Tibial nerve (tissue), 4 donors: ENCODE data around the gene ADAMTS17. TPM values are rescaled to one million over a fixed set of nuclear protein-coding genes. Genes with fewer than 3 reads are reported as not detected.

Source experiments
- DNase-seq, 2 donors: peaks; one replicate each; pipeline ENCODE4 v3.0.0-alpha.2; 2019; ENCODE audit warnings: low spot score in 2 of 2
- H3K27ac ChIP-seq, 4 donors: fragments of 200-600 bp; sonication (generic) in 3 of 4; one replicate each; pipeline ENCODE4 v1.5.1; 2017 to 2019; ENCODE audit warnings: mild to moderate bottlenecking in 1 of 4
- H3K27me3 ChIP-seq, 2 donors: fragments of 200-600 bp; sonication (generic) in 1 of 2; one replicate each; pipeline versions ENCODE4 v1.5.1 to v1.6.0; 2017 to 2019
- H3K36me3 ChIP-seq, 3 donors: fragments of 200-600 bp; sonication (generic); one replicate each; pipeline ENCODE4 v1.5.1; 2018 to 2019
- H3K4me1 ChIP-seq, 4 donors: fragments of 200-600 bp; sonication (generic) in 3 of 4; one replicate each; pipeline ENCODE4 v1.5.1; 2017 to 2019
- H3K4me3 ChIP-seq, 4 donors: fragments of 200-600 bp; sonication (generic) in 3 of 4; one replicate each; pipeline ENCODE4 v1.5.1; 2017 to 2019; ENCODE audit warnings: mild to moderate bottlenecking in 1 of 4, moderate library complexity in 1 of 4
- H3K9me3 ChIP-seq, 4 donors: fragments of 200-600 bp; sonication (generic) in 3 of 4; one replicate each; pipeline ENCODE4 v1.5.1; 2017 to 2019
- EP300 ChIP-seq, 2 donors: sonication (generic); formaldehyde crosslinking; IDR thresholded peaks; one replicate each; pipeline ENCODE4 v1.6.1; 2017; ENCODE audit warnings: antibody characterized with exemption in 2 of 2, mild to moderate bottlenecking in 1 of 2
- POLR2A ChIP-seq, 2 donors: fragments of 450-650 bp; IDR thresholded peaks; one replicate each; pipeline ENCODE4 v1.6.1; 2017; ENCODE audit warnings: antibody characterized with exemption in 2 of 2, mild to moderate bottlenecking in 2 of 2, moderate library complexity in 2 of 2
- WGBS, 2 donors: methylation state at CpG; one replicate each; pipeline ENCODE4 v1.1.5; 2018; 5-methylcytosine and 5-hydroxymethylcytosine counted together
- total RNA-seq, 4 donors: library from RNA; depleted of rRNA; stranded (reverse); fragments of >200 nt; gene quantifications; one replicate each; pipeline ENCODE4 v1.1.0, GENCODE V29; 2016
- TF ChIP-seq, protein P1 (sequence below), 5 experiments: fragments of 200-600 bp in 3 of 5; fragments of 450-650 bp in 2 of 5; sonication (generic) in 3 of 5; IDR thresholded peaks; one replicate each; pipeline ENCODE4 v1.5.1; 2016 to 2019; ENCODE audit warnings: antibody characterized with exemption in 5 of 5, mild to moderate bottlenecking in 3 of 5, moderate library complexity in 2 of 5

ADAMTS17 gene
- total RNA-seq, 4 donors from 2014 or later: 0.66 to 5.5 (median 3.7) TPM

DNA sequence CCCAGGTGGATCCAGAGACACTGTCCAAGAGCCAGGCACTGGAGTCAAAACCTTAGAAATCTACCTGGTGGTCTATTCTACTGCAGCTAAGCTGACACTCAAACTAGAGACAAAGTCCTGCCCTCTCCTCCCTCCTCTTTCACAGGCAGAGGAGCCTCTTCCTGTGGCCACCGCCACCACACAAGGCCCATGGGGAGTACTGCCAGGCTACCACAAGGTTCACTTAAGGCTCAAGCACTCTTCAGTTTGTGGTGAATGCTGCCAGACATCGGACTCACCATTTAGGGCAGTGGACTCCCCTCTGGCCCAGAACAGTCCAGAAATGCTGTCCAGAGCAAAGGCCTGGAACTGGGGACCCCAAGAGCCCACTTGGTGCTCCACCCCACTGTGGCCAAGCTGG lies 160.9 kb downstream of the ADAMTS17 start:
- WGBS, 2 donors: 96 to 100% methylated on average over 2 of the region's 2 CpGs
- H3K27ac ChIP-seq: no peak overlapping the region

DNA sequence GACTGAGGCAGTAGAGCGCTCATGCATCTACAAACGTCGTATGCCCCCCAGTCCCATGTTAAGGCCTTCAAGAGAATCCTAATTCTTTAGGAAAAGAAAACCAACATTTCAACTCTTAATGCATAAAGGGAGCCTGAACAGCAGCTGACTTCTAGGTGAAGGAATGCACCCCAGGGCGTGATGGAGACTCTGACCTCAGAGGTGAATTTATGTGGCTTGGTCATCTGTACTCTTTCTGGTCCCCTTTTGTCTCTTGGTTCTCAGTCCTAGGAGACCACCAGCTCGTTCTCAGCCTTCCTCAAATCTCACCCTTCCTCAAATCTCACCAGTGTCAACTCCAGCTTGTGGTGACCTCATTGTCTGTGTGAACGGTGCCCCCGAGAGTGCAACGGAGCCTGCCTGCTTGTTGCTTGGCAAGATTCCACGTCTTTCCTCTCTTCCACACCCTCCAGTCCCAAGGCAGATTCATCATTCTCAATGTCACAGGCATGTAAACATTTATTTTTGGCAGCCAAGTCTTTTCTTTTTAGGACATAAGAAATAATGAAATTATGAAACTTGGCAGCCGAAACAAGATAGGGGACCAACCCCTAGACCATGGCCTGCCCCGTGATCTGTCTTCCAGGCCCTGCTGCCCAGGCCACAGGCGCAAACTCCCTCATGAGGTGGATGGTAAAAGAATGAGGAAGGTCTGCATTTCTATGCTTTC lies 166.2 kb downstream of the ADAMTS17 start:
- no peak overlapping the region for H3K4me3 ChIP-seq
- H3K27me3 ChIP-seq: no peaks in the 10 kb centered on the region
- peaks cover 0 to 40% (median 6%) of the 10 kb centered on the region in 4 donors for H3K9me3 ChIP-seq
- H3K27ac ChIP-seq: no peak overlapping the region
- no peak for DNase-seq
- TF ChIP-seq EP300 (IDR thresholded peaks at IDR 0.05) (no peak), POLR2A (IDR thresholded peaks at IDR 0.05) (no peak)
- TF ChIP-seq, protein P1, sequence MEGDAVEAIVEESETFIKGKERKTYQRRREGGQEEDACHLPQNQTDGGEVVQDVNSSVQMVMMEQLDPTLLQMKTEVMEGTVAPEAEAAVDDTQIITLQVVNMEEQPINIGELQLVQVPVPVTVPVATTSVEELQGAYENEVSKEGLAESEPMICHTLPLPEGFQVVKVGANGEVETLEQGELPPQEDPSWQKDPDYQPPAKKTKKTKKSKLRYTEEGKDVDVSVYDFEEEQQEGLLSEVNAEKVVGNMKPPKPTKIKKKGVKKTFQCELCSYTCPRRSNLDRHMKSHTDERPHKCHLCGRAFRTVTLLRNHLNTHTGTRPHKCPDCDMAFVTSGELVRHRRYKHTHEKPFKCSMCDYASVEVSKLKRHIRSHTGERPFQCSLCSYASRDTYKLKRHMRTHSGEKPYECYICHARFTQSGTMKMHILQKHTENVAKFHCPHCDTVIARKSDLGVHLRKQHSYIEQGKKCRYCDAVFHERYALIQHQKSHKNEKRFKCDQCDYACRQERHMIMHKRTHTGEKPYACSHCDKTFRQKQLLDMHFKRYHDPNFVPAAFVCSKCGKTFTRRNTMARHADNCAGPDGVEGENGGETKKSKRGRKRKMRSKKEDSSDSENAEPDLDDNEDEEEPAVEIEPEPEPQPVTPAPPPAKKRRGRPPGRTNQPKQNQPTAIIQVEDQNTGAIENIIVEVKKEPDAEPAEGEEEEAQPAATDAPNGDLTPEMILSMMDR (IDR thresholded peaks at IDR 0.05): no peak
- H3K36me3 ChIP-seq: no peaks in the 10 kb centered on the region
- H3K4me1 ChIP-seq: no peaks in the 10 kb centered on the region
- WGBS, 2 donors: 57 to 61% methylated on average over 12 of the region's 12 CpGs

More for the DNA sequence above, 160.9 kb downstream of the ADAMTS17 start:
- DNase-seq: no peak
- no peaks in the 10 kb centered on the region for H3K27me3 ChIP-seq
- TF ChIP-seq POLR2A (IDR thresholded peaks at IDR 0.05): no peak
- no peak for TF ChIP-seq EP300 (IDR thresholded peaks at IDR 0.05)
- TF ChIP-seq, protein P1 (IDR thresholded peaks at IDR 0.05): no peak
- H3K4me3 ChIP-seq: no peak overlapping the region
- H3K4me1 ChIP-seq: no peaks in the 10 kb centered on the region
- H3K9me3 ChIP-seq: peaks cover 0 to 18% (median 0%) of the 10 kb centered on the region in 4 donors
- no peaks in the 10 kb centered on the region for H3K36me3 ChIP-seq

- no peak for DNase-seq
- Histone ChIP-seq H3K27ac (no peak overlapping the region), H3K9me3 (peaks cover 0 to 40% (median 6%) of the 10 kb centered on the region in 4 donors), H3K4me1 (peaks cover 0 to 6% (median 0%) of the 10 kb centered on the region in 4 donors), H3K4me3 (no peak overlapping the region), H3K36me3 (no peaks in the 10 kb centered on the region), H3K27me3 (no peaks in the 10 kb centered on the region)
- TF ChIP-seq, protein P1 (IDR thresholded peaks at IDR 0.05): no peak
- TF ChIP-seq POLR2A (IDR thresholded peaks at IDR 0.05) (no peak), EP300 (IDR thresholded peaks at IDR 0.05) (no peak)
- 93 to 98% methylated on average over 3 of the region's 3 CpGs for WGBS, 2 donors
These were observed 166.9 kb downstream of the ADAMTS17 start for GRCh38 chr15:100174904-100175275.

DNA sequence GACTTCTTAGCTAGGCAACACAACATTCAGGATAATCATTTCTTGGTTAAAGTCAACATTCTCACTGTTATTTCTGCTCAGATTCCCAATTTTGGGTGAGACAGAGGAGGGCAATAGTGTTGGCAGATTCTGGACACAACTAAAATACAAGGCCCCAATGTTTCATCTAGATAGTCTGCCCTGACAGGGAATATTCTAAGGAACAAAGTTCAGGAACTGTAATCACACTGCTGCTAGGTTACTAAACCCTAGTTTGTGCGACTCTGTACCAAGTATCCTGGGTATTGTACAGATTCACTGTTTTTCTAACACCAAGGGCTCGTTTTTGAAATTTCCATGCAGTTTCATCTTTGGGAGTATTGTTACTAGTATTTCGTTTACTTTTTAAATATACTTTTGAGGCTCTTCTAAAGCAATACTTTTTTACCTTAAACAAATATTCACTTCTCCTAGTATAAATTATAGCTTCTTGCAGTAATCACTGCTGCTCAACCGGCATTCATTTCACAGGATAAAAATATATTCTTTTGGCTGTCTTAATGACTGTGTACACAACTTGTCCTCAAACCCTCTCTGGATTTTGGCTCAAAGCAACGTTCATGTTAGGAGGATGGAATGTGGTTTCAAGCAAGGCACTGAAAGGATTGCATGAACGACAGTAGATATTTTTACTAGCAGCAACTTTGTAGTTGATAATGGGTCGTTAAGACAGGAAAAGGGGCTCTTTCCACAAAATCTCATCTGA lies 167.4 kb downstream of the ADAMTS17 start:
- no peak overlapping the region for H3K27ac ChIP-seq
- peaks cover 0 to 6% (median 0%) of the 10 kb centered on the region in 4 donors for H3K4me1 ChIP-seq
- 69 to 79% methylated on average over 7 of the region's 7 CpGs for WGBS, 2 donors

More for the DNA sequence above, 167.4 kb downstream of the ADAMTS17 start:
- H3K9me3 ChIP-seq: peaks cover 0 to 40% (median 6%) of the 10 kb centered on the region in 4 donors
- H3K27me3 ChIP-seq: no peaks in the 10 kb centered on the region
- no peak for DNase-seq
- H3K36me3 ChIP-seq: no peaks in the 10 kb centered on the region
- TF ChIP-seq, protein P1 (IDR thresholded peaks at IDR 0.05): no peak
- TF ChIP-seq POLR2A (IDR thresholded peaks at IDR 0.05) (no peak), EP300 (IDR thresholded peaks at IDR 0.05) (no peak)
- no peak overlapping the region for H3K4me3 ChIP-seq
